Left lung (tissue), 10 donors: ENCODE measurements around the gene RAPGEF4. TPM values are rescaled to one million over a fixed set of nuclear protein-coding genes. Genes with fewer than 3 reads are reported as not detected.
A peak's percentile ranks its signal among the peaks of the same experiment; 100 is the strongest.
"Not testable (repeated sequence)": the region's sequence is repeated elsewhere in the genome, so short reads cannot be mapped to it uniquely, and the experiment has no call there.

Experiments used
- ATAC-seq: fragments of 200-7000 bp; cut with Tn5 transposase; one replicate; pipeline ENCODE4 v1.9.1; 2020; ENCODE audit warnings: moderate library complexity
- DNase-seq, 4 donors: peaks; one replicate each; pipeline ENCODE4 v3.0.0-alpha.2; 2013 to 2020
- H3K27ac ChIP-seq, 2 donors: fragments of 200-600 bp; sonication (generic) in 1 of 2; one replicate each; pipeline versions ENCODE4 v1.5.0 to v1.8.0; 2020 to 2021
- H3K27me3 ChIP-seq, 2 donors: fragments of 200-600 bp; sonication (generic) in 1 of 2; one replicate each; pipeline versions ENCODE4 v1.5.0 to v1.8.0; 2020 to 2021
- H3K36me3 ChIP-seq, 2 donors: fragments of 200-600 bp; sonication (generic) in 1 of 2; one replicate each; pipeline versions ENCODE4 v1.5.0 to v1.8.0; 2020 to 2021
- H3K4me1 ChIP-seq, 2 donors: fragments of 200-600 bp; one replicate each; pipeline ENCODE4 v1.8.0; 2021
- H3K4me3 ChIP-seq, 2 donors: fragments of 200-600 bp; sonication (generic) in 1 of 2; one replicate each; pipeline versions ENCODE4 v1.5.0 to v1.8.0; 2020 to 2021; ENCODE audit warnings: mild to moderate bottlenecking in 1 of 2
- H3K9me3 ChIP-seq, 2 donors: fragments of 200-600 bp; sonication (generic) in 1 of 2; one replicate each; pipeline versions ENCODE4 v1.5.0 to v1.8.0; 2020 to 2021
- intact Hi-C, 2 donors: fragments of 100-400 bp; cut with DNase I; formaldehyde crosslinking; loops; one replicate each; pipeline versions ENCODE4 v1.11.2 to v1.14.2; 2022
- polyA plus RNA-seq, 6 donors: library from polyadenylated mRNA; unstranded; fragments of 120-200 nt; gene quantifications; one replicate each; pipeline ENCODE4 v1.2.1, GENCODE V29; 2013; ENCODE audit not compliant: insufficient read length in 6 of 6
- total RNA-seq, 2 donors: library from RNA; stranded (reverse); fragmentation: NEBNext Ultra II Directional; extraction: Animal tissue kit (Norgen Biotek cat#: 25700); gene quantifications; one replicate each; pipeline ENCODE4 v1.2.1, GENCODE V29; 2021
- TF ChIP-seq, protein P1 (sequence below), 2 donors: fragments of 200-600 bp; sonication (generic) in 1 of 2; IDR thresholded peaks; one replicate each; pipeline versions ENCODE4 v1.5.0 to v1.8.0; 2021; ENCODE audit warnings: antibody characterized with exemption in 2 of 2
- donor health status: DM: no; HTN: yes; CAD: no.
- donor health status: DM: no; HTN: no; CAD: no.

RAPGEF4 gene
- total and polyA plus RNA-seq, 8 donors: 9.1 to 16.2 (median 11.8) TPM

- H3K9me3 ChIP-seq: no peaks in the 10 kb centered on the region
- DNase-seq (no peak), ATAC-seq (no peak)
- H3K27ac ChIP-seq: no peak overlapping the region
- H3K27me3 ChIP-seq: no peaks in the 10 kb centered on the region
- intact Hi-C loops: no loop called here
- H3K4me1 ChIP-seq: no peaks in the 10 kb centered on the region
- TF ChIP-seq, protein P1, sequence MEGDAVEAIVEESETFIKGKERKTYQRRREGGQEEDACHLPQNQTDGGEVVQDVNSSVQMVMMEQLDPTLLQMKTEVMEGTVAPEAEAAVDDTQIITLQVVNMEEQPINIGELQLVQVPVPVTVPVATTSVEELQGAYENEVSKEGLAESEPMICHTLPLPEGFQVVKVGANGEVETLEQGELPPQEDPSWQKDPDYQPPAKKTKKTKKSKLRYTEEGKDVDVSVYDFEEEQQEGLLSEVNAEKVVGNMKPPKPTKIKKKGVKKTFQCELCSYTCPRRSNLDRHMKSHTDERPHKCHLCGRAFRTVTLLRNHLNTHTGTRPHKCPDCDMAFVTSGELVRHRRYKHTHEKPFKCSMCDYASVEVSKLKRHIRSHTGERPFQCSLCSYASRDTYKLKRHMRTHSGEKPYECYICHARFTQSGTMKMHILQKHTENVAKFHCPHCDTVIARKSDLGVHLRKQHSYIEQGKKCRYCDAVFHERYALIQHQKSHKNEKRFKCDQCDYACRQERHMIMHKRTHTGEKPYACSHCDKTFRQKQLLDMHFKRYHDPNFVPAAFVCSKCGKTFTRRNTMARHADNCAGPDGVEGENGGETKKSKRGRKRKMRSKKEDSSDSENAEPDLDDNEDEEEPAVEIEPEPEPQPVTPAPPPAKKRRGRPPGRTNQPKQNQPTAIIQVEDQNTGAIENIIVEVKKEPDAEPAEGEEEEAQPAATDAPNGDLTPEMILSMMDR (IDR thresholded peaks at IDR 0.05): no peak
- no peak overlapping the region for H3K4me3 ChIP-seq
- no peaks in the 10 kb centered on the region for H3K36me3 ChIP-seq
These were observed 56.3 kb downstream of the RAPGEF4 start for GRCh38 chr2:172791953-172792352.

- no peak for ATAC-seq
These were observed 57.1 kb downstream of the RAPGEF4 start for GRCh38 chr2:172792711-172793110.

GRCh38 chr2:172803308-172803707, 67.7 kb downstream of the RAPGEF4 start:
- H3K4me3 ChIP-seq, H3K27ac ChIP-seq, H3K4me1 ChIP-seq, H3K9me3 ChIP-seq, ATAC-seq, H3K36me3 ChIP-seq, H3K27me3 ChIP-seq, DNase-seq: not testable (repeated sequence)
- intact Hi-C loops: loop anchor here in 1 of 2 donors (10.0 kb wide), 1 partner anchor 221 kb away; no protein-coding TSS in a partner anchor

More at GRCh38 chr2:172792711-172793110, 57.1 kb downstream of the RAPGEF4 start:
- no peaks in the 10 kb centered on the region for H3K36me3 ChIP-seq
- intact Hi-C loops: no loop called here
- no peak for DNase-seq
- H3K4me3 ChIP-seq: no peak overlapping the region
- no peaks in the 10 kb centered on the region for H3K27me3 ChIP-seq
- TF ChIP-seq, protein P1 (IDR thresholded peaks at IDR 0.05): no peak
- H3K27ac ChIP-seq: no peak overlapping the region
- no peaks in the 10 kb centered on the region for H3K4me1 ChIP-seq
- H3K9me3 ChIP-seq: no peaks in the 10 kb centered on the region

GRCh38 chr2:172804423-172804822, 68.8 kb downstream of the RAPGEF4 start:
- intact Hi-C loops: loop anchor here in 1 of 2 donors (10.0 kb wide), 1 partner anchor 220 kb away; no protein-coding TSS in a partner anchor
- DNase-seq: no peak
- Histone ChIP-seq H3K27me3 (no peaks in the 10 kb centered on the region), H3K27ac (no peak overlapping the region), H3K36me3 (no peaks in the 10 kb centered on the region), H3K4me1 (no peaks in the 10 kb centered on the region), H3K9me3 (peaks cover 0 to 10% of the 10 kb centered on the region in 2 donors), H3K4me3 (no peak overlapping the region)
- TF ChIP-seq, protein P1 (IDR thresholded peaks at IDR 0.05): no peak
- ATAC-seq: no peak

DNA sequence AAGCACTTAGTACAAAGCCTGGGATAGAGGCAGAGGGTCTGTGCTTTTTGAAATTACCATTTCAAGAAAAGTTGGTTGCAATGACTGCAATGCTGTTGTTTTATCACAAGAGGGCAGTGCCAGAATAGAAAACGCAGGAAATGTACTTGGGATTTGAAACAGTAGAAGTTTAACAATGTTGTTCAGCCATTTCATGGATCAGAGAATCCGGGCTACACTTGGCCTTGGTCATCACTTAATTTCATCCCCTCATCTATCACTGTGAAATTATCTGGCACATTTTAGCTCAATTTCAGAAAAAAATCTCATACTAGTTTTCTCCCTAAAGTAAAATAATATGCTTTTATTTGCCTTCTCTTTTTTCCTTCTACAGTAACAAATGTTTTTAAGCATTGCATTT, 70.8 kb downstream of the RAPGEF4 start:
- DNase-seq (peak in 2 of 4 donors; percentile 30 to 58), ATAC-seq (peak; percentile 82)
- TF ChIP-seq, protein P1 (IDR thresholded peaks at IDR 0.05): peak; percentile 70 to 81
- Histone ChIP-seq H3K27me3 (peaks cover 0 to 2% of the 10 kb centered on the region in 2 donors), H3K4me3 (no peak overlapping the region), H3K27ac (no peak overlapping the region), H3K4me1 (no peaks in the 10 kb centered on the region), H3K9me3 (peaks cover 0 to 10% of the 10 kb centered on the region in 2 donors), H3K36me3 (no peaks in the 10 kb centered on the region)
- intact Hi-C loops: loop anchor here in 1 of 2 donors (10.0 kb wide), 1 partner anchor 218 kb away; no protein-coding TSS in a partner anchor

- no peak for ATAC-seq
- Histone ChIP-seq H3K27me3 (peaks cover 0 to 2% of the 10 kb centered on the region in 2 donors), H3K27ac (no peak overlapping the region), H3K4me1 (no peaks in the 10 kb centered on the region), H3K9me3 (peaks cover 0 to 10% of the 10 kb centered on the region in 2 donors), H3K4me3 (no peak overlapping the region), H3K36me3 (no peaks in the 10 kb centered on the region)
- DNase-seq: no peak
- TF ChIP-seq, protein P1 (IDR thresholded peaks at IDR 0.05): no peak
- intact Hi-C loops: loop anchor here in 1 of 2 donors (10.0 kb wide), 1 partner anchor 218 kb away; no protein-coding TSS in a partner anchor
These were observed 71.4 kb downstream of the RAPGEF4 start for GRCh38 chr2:172806996-172807395.
